Activated CD8-positive, alpha-beta memory T cell treated with anti-CD3 and anti-CD28 coated beads for 1 hour (primary cell): ENCODE data around the gene CHST8.
"Not testable (repeated sequence)": the region's sequence is repeated elsewhere in the genome, so short reads cannot be mapped to it uniquely, and the experiment has no call there.

Experiments
- DNase-seq, 2 donors: peaks; one replicate each; pipeline ENCODE4 v3.0.0-alpha.2; 2020; ENCODE audit warnings: low read depth in 1 of 2; ENCODE audit errors: extremely low read depth in 1 of 2

The CHST8 gene

DNA sequence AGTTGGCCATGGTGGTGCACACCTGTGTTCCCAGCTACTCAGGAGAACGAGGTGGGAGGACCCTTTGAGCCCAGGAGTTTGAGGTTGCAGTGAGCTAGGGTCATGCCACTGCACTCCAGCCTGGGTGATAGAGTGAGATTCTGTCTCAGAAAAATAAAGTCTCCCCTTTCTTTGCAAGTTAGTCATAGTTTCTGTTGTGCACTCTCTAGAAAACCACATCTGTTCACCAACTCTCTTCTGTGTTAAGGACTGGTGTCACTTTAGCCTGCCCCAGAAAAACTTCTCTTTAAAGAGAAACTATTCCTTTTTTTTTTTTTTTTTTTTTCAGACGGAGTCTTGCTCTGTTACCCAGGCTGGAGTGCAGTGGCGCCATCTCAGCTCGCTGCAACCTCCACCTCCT lies 4.9 kb upstream of the CHST8 start:
- DNase-seq = no peak

DNA sequence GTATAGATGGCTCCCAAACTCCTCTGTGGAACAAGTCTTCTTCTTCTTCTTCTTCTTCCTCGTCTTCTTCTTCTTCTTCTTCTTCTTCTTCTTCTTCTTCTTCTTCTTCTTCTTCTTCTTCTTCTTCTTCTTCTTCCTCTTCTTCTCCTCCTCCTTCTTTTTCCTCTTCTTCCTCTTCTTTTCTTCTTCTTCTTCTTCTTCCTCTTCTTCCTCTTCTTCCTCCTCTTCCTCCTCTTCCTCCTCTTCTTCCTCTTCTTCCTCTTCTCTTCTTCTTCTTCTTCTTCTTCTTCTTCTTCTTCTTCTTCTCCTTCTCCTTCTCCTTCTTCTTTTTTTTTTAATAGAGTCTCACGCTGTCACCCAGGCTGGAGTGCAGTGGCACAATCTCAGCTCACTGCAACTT lies 3.4 kb upstream of the CHST8 start:
- not testable (repeated sequence) for DNase-seq

DNA sequence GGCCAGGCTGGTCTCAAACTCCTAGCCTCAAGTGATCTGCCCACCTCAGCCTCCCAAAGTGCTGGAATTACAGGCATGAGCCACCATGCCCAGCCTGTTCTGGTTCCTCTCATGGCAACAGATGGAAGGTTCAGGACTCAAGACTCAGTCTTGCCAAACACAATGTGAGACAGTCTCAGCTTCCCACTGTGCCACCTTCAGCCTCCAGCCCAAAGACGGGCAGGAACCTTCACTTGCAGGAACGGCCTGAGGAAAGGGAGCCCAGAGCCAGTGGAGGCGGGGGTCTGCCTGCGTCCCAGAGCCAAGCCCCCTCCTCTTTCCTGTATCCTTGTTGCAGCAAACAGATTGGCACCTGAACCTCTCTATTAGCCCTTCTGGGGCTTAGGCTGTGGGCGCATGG lies 2.9 kb upstream of the CHST8 start:
- DNase-seq = no peak

DNA sequence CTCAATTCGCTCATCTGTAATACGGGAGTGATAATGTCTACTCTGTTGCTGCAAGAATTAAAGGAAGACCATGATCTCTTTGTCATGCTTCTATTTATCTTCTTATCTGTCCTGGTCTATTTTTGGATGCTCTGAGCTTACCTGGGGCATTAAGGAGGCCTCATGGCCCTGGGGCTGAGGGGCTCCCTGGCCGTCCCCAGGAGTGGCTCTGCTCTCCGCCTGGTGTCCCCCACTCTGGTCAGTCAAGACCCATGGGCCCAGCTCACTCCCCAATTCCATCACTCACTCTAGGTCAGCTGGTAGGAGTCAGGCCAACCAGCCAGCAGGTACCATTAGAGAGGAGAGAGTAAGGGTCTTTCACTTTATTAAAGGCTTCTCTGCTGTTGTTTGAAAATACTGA lies 1.1 kb upstream of the CHST8 start:
- DNase-seq = no peak

DNA sequence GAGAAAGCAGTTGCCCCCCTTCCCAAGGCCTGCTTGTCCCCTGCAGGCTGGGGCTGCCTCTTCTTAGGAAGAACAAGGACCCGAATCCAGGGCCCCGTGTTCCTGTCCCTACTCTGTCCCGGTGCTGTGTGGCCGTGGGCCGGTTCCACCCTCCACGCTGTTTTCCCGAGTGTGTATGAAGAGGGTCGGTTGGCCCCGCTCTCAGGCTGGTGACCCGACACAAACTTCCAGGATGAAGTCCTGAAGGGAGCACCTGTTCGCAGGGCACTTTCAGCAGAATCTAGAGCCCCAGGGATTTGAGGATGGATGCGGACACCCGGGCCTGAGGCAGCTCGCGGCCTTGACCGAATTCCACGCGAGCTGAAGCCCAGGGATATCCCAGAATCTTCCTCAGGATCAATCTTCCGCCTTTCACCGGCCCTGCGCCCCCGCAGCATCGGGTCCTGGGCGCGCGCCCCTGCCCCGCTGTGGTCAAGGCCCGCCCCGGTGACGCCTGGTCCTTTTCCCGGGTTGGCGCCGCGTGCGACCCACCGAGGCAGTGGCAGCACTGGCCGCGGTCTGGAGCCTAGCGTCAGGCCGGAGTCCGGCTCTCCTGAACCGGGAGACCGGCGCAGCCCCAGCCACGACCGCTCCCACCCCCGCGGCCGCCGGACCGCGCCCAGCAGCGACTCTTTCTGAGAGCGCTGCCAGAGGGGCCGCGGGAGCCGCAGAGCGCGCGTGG lies 528 bp upstream of the CHST8 start:
- no peak for DNase-seq

DNA sequence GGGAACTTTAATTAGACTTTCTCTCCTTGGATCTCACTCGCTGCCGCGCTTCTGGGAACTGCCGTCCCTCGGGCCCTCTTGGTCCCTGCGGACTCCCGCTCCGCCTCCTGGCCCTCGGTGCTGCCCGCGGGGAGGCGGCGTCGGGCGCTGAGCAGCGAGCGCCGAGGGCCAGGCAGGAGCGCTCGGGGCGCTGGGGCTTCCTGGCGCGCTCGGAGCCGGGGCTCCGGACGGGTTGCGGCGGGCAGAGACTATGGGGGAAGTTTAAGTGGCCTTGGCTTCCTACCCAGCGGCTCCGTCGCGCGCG lies 704 bp downstream of the CHST8 start:
- no peak for DNase-seq

DNA sequence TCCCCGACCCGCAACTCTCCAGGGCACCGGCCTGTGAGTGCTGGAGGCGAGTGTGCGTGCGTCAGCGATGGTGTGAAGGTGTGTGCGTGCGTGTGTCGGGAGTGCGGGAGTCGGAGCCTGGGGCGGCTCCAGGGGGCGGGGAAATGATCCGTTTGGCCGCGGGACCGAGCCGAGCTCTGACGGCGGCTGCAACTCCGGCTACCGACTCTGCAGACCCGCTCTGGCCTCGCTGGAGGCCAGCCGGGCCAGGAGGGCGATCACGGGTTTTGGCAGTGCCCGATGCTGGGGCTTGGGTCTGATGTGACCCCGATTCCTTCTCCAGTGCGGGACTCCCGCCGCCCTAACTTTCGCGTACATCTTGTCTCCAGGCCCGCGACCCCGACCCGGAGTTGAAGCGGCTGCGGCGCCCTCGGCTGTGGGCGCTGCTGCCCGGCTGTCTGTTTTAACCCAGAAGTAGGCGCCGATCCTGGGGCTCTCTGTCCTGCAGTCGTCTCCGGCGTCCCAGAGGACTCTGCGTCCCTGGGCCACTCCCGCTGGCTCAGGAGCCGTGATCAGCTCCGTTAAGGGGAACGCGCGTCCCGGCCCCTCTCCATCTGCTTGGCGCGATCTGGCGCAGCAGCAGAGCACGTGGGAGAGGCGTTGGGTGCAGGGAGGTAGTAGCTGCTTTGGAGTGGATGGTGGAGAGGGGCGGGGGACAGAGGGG lies 1.2 kb downstream of the CHST8 start:
- DNase-seq = no peak

DNA sequence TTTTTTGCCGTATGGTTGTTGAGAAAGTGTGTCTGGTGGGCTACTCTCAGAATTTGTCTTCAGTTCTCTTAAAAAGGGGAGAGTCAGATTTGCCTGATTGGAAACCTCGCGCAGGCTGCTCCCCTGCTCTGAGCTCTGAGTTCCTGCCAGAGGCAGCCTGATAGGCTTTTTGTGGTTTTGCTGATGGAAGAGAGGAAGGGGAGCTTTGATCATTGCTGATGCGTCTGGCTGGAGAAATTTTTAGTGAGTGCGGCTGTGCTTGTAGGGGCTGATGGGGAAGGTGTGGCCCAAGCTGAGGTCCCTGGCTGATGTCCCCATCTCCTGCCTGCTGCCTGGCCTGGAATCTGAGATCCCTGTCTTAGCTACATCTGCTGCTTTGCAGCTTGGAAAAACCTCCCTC lies 2.8 kb downstream of the CHST8 start:
- DNase-seq = no peak

DNA sequence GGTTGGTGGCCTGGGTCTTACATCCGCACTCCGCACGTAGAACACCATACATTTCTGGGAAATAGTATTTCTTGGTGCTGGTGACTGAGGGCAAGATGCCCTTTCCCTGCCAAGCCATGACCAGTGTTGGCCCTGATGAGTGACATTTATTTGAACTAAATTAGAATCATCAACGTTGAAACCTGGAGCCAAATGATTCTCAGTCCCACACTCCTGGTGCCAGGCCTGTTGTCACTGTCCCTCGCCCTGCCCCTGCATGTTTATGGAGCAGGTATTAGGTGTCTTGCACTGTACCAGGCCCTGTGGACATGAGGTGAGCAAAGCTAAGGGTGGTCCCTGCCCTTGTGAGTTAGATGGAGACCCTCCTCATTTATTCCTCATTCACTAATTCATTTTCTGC lies 5.8 kb downstream of the CHST8 start:
- DNase-seq = no peak

DNA sequence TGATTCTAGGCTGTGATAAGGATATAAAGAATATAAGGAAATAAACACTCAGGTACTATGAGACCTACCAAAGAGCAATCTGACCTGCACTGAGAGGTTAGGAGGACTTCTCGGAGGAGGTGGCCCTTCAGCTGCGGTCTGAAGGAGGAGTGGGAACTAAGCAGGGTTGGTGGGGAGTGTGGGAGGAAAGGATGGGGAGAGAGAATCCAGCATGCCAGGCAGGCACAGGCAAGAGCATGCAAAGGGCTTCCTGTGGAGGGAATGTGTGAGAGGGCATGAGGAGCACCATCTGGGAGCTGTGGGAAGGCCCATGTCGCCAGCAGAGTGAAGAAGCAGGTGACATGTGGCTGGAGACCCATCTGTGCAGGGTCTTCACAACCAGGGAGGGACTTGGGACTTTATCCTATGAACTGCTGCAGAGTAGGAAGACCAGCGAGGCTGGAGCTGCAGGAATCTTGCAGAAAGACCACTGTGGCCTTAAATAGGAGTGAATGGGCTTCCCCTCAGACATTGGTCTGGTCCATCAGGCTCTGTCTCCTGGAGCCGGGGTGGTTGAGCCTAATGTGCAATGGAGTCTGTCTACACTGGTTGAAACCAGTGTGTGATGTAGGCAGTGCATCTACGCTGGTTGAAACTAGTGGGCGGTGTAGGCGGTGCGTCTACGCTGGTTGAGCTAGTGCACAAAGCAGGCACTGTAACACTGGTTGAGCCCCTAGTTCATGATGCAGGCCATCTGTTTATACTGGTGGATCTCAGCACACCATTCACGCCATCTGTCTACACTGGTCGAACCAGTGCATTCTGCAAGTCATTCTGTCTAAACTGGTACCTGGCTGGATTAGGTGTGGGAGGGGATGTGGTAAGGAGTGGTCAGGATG lies 6.4 kb downstream of the CHST8 start:
- no peak for DNase-seq

DNA sequence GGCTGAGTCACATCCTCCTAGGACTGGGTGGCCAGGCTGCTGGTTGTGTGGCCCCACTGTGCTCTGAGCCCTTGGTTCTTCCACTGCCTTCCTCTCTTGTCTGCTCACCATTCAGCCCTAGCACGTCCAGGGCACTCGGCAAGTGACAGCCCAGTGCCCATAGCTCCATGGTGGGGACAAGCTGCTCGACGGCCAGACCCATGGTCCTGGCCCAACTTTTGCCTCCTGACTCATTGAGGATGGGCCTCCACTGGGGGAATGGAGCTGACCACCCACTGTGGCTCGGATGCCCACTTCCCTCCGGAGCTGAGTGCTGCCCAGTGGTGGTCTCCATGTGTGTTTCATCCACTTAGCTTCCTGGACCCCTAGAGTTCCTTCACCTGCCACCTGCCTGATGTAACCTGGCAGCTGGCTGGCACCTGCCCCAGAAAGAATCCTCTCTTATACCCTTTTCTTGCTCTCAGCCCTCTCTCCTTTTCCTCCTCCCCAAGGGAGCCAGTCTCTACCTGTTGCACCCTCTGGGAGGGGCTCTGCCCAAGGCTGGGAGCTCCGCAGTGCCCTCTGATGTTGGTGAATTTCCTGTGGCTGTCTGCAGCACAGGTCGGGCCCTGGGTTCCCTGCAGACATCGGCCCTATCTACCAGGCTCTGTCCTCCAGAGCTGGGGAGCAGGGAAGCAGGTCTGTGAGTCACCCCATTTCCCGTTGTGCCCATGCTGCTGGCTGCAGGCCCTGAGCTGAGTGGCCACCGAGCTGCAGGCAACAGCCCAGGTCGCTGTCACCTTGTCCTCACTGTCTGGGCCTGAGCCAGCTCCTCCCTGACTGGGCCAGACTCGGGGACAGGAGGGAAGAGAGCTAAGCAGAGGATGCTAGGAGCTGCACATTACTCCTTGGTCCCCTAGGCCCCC lies 7.4 kb downstream of the CHST8 start:
- no peak for DNase-seq

DNA sequence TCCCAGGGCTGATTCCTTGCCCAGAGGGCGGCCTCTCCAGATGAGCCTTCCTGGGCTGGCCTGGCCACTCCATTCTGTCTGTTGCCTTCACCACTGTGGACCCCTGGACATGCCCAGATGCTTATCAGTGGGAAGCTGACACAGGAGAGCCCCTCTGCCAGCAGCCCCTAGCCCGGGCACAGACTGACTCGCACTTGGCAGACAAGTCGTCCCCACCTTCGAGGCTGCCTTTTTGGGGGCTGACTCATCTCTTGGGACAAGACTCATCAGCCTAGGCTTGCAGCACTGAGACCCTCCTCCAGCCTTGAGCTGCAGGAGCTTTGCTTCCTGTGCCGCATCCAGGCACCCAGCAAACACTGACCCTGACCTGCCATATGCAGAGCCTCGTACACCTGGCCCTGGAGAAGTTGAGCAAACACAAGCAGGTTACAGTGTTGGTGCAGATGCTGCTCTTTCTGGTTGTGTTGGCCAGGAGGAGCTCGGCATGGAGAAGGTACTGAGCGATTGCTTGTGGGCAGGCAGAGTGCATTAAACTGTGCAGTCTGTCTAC lies 8.1 kb downstream of the CHST8 start:
- DNase-seq = no peak

DNA sequence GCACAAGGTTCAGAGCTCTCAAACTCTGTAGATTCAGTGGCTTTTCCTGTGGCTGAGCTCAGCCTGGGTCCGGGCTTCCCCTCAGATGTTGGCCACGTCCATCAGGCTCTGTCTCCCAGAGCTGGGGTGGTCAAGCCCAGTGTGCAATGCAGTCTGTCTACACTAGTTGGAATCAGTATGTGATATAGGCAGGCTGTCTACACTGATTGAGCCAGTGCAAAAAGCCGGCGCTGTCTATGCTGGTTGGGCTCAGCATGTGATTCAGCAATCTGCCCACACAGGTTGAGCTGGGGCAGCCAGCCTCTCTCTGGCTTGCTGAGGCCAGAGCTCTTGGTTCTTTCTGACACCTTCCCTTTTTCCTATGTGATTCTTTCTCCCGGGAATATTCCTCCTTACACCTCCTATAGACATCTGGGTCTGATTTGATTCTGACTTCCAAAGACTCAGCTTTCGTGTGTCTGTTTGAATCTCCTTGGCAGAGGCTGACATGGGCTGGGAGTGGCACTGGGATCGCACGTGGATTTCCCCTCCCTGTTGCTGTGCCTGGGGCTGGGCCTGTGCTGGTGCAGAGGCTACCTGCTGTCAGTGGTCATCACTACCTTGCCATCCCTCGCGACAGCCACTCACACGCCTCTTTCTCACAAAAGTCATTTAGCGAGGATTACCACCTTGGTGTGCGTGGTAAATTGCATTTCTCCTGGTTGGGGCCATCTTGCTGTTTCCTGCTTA lies 9.3 kb downstream of the CHST8 start:
- DNase-seq = no peak

DNA sequence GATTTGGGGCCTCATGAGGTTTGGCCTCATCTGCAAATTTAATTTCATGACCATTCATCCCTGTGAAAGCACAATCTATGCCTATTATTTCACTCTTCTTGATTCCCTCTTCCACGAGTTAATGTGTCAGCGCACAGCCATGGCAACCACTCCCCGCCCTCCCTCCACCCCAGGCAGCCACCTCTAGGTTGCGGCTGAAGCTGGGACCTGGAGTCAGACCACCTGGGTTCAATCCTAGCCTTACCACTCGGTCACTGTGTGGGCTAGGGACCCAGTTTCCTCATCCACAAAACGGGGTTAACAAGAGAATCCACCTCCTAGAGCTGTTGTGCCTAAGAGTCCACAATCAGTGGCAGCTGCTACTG lies 9.8 kb downstream of the CHST8 start:
- DNase-seq = no peak

DNA sequence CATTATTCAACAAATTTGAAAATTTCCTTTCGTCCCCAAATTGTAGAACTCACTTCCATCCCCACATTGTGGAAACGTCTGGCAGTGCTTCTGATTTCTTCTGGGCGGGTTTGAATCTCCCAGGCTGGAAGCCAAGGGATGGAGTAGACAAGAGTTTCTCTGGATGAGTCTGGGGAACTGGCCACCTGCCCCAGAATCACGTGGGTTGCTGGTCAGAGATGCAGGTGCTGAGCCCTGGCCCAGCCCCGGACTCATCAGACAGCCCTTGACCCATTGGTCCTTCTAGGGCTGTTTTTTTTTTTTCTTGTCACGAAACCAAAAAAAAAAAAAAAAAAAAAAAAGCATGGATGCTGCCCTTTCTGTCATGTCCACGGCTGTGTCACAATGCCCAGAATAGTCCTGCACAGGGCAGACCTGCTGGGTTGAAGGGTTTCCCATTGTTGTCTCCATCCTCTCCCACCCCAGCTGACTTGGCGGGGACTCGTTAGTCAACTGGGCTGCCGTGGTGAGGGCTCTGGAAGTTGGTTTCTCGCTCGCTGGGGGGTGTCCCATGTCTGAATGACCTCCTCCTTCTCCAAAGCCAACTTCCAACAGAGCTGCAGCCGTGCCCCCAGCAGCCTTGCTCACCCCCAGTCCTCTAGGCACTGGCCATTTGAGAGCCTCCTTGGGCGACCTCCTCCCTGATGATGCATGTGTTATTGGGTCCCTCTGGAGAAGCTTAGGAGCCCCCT lies 12.8 kb downstream of the CHST8 start:
- no peak for DNase-seq

DNA sequence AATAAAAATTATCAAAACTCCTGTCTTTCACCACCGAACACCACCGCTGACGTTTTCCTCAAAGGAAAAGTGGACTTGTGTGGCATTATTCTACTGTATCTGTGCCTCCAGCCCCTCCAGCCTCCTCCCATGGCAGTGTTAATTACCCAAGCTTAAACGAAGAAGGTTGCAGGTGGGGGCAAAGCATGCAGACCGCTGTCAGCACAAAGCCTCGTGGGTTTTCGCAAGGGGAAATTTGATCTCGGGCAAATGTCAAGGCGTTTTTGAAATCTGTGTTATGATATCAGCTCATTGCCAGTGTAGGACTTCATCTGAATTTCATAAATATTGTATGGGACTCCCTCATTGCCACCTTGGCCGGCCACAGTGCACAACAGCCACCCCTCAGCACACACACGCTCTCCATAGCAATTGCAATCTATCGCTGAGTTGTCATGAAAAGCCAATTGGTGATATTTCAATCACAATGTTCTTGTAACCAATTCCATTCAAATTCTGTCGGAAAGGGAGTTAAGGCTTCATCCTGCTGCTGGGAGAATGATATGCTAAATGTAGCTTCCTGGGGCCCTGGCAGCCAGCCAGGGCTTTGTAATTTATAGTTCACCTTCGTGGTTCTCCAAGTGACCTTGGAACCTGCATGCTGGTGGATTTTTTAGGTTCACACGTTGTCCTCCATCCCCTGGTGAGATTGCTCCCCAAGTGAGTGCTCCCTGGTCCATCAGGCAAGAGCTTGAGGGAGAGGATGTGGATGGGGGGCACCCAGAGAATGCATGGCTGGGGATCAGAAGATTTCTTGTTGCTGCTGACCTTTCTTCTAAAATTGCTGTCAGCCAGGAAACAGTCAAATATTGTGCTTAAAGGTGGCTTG lies 16.6 kb downstream of the CHST8 start:
- no peak for DNase-seq

DNA sequence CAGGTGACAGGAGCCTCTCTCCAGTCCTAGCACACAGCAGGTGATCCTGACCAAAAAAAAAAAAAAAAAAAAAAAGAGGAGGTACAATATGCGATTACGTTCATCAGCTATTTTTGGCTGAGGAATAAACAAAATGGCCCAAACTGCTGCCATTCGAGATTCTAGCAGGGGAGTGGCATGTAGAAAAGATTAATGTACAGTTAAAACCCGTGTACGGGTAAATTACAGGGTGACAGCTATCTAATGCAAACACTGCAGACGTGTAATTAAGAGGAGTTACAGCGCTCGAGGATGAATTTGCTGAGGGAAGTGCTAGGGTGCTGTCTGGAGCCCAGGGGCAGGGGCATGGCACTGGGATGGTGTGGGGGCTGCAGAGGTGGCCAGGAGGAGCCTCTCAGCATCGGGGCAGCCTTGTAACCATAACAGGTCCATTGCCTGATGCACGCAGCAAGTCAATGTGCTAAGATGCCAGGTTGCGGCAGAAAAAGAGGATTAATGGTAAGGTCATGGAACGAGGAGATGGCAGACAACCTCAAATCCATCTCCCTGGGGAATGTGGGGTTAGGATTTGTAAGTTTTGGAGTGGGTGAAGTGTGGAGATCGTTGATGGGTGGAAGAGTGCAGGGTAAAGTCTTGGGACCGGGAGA lies 17.4 kb downstream of the CHST8 start:
- DNase-seq = no peak

DNA sequence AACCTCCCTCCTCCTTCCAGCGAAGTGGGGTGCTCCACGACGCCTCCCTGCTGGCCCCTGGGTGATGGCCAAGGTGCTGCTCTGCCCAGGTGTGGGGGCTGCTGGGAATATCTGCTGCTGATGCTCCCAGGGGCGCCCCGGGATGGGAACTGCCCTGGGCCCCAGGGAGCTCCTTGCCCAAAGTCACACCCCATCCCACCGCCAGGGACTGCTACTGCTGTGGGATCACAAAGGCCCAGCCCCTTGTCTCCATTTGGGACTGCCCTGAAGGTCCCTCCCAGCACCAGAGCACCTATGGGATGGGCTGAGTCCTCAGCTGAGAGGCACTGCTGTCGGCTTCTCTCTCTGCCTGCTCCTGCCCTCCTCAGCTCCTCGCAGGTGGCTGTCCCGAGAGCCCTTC lies 19.0 kb downstream of the CHST8 start:
- no peak for DNase-seq
